ENCODE results near the gene OPA3. TPM values are rescaled to one million over a fixed set of nuclear protein-coding genes. Genes with fewer than 3 reads are reported as not detected.
"Not testable (repeated sequence)": the region's sequence is repeated elsewhere in the genome, so short reads cannot be mapped to it uniquely, and the experiment has no call there.

Gene OPA3
- total RNA-seq, 2 donors from 2014 or later: 18.7 to 20.6 TPM

GRCh38 chr19:45512881-45513483 lies 71.6 kb downstream of the OPA3 start:
- Mint-ChIP-seq H3K27me3 (no peaks in the 10 kb centered on the region), H3K4me3 (peak overlapping the region; percentile 88), H3K9me3 (no peaks in the 10 kb centered on the region), H3K36me3 (ENCODE audit: low read depth) (peaks cover 94% of the 10 kb centered on the region), H3K27ac (no peak overlapping the region), H3K4me1 (peaks cover 30% of the 10 kb centered on the region)
- no peak for ATAC-seq (replicated peaks)

GRCh38 chr19:45511074-45511473 lies 73.5 kb downstream of the OPA3 start:
- Mint-ChIP-seq H3K27ac (no peak overlapping the region), H3K4me3 (peak overlapping the region; percentile 98), H3K4me1 (peaks cover 30% of the 10 kb centered on the region), H3K27me3 (no peaks in the 10 kb centered on the region), H3K36me3 (ENCODE audit: low read depth) (peaks cover 84% of the 10 kb centered on the region), H3K9me3 (no peaks in the 10 kb centered on the region)
- ATAC-seq (replicated peaks): no peak

GRCh38 chr19:45510352-45510751 lies 74.2 kb downstream of the OPA3 start:
- Mint-ChIP-seq H3K4me3 (peak overlapping the region; percentile 98), H3K4me1 (peaks cover 26% of the 10 kb centered on the region), H3K36me3 (ENCODE audit: low read depth) (peaks cover 76% of the 10 kb centered on the region)
- not testable (repeated sequence) for H3K9me3 Mint-ChIP-seq; H3K27ac Mint-ChIP-seq; H3K27me3 Mint-ChIP-seq; ATAC-seq (replicated peaks)

- no peaks in the 10 kb centered on the region for H3K9me3 Mint-ChIP-seq
- peak overlapping the region; percentile 98 for H3K4me3 Mint-ChIP-seq
- peaks cover 70% of the 10 kb centered on the region for H3K36me3 Mint-ChIP-seq (ENCODE audit: low read depth)
- peak overlapping the region; percentile 96 for H3K27ac Mint-ChIP-seq
- no peaks in the 10 kb centered on the region for H3K27me3 Mint-ChIP-seq
- H3K4me1 Mint-ChIP-seq: peaks cover 22% of the 10 kb centered on the region
- ATAC-seq (replicated peaks): no peak
These were observed 74.9 kb downstream of the OPA3 start for GRCh38 chr19:45509692-45510015.

- peaks cover 20% of the 10 kb centered on the region for H3K4me1 Mint-ChIP-seq
- H3K27me3 Mint-ChIP-seq: no peaks in the 10 kb centered on the region
- H3K4me3 Mint-ChIP-seq: peak overlapping the region; percentile 98
- H3K36me3 Mint-ChIP-seq (ENCODE audit: low read depth): peaks cover 67% of the 10 kb centered on the region
- peak; percentile 24 for ATAC-seq (replicated peaks)
- H3K27ac Mint-ChIP-seq: peak overlapping the region; percentile 96
- H3K9me3 Mint-ChIP-seq: no peaks in the 10 kb centered on the region
These were observed 75.5 kb downstream of the OPA3 start for GRCh38 chr19:45508861-45509691.

- H3K4me1 Mint-ChIP-seq: peaks cover 15% of the 10 kb centered on the region
- H3K27ac Mint-ChIP-seq: peak overlapping the region; percentile 96
These were observed 76.2 kb downstream of the OPA3 start for GRCh38 chr19:45508417-45508860.

GRCh38 chr19:45507872-45508416 lies 76.7 kb downstream of the OPA3 start:
- peak overlapping the region; percentile 48 for H3K27ac Mint-ChIP-seq
- H3K36me3 Mint-ChIP-seq (ENCODE audit: low read depth): peaks cover 56% of the 10 kb centered on the region

More at GRCh38 chr19:45508417-45508860, 76.2 kb downstream of the OPA3 start:
- ATAC-seq (replicated peaks): peak; percentile 11
- H3K9me3 Mint-ChIP-seq: no peaks in the 10 kb centered on the region
- peak overlapping the region; percentile 98 for H3K4me3 Mint-ChIP-seq
- H3K27me3 Mint-ChIP-seq: no peaks in the 10 kb centered on the region
- peaks cover 61% of the 10 kb centered on the region for H3K36me3 Mint-ChIP-seq (ENCODE audit: low read depth)

GRCh38 chr19:45506989-45507871 lies 77.4 kb downstream of the OPA3 start, which contains the start of gene VASP:
Gene VASP, plus strand, starts transcription at chr19:45507479. Its CDS starts 293 bp downstream, at chr19:45507772.
- peak within 1 kb of the TSS; percentile 98 for H3K4me3 Mint-ChIP-seq
- ATAC-seq (replicated peaks): peak; percentile 53
- peaks cover 15% of the 10 kb centered on the region for H3K4me1 Mint-ChIP-seq
- H3K27me3 Mint-ChIP-seq: no peaks in the 10 kb centered on the region
- H3K9me3 Mint-ChIP-seq: no peaks in the 10 kb centered on the region
- H3K36me3 Mint-ChIP-seq (ENCODE audit: low read depth): peaks cover 49% of the 10 kb centered on the region
- peak within 1 kb of the TSS; percentile 92 for H3K27ac Mint-ChIP-seq

More at GRCh38 chr19:45507872-45508416, 76.7 kb downstream of the OPA3 start:
- no peak for ATAC-seq (replicated peaks)
- Mint-ChIP-seq H3K4me1 (peaks cover 15% of the 10 kb centered on the region), H3K9me3 (no peaks in the 10 kb centered on the region), H3K27me3 (no peaks in the 10 kb centered on the region), H3K4me3 (peak overlapping the region; percentile 98)

GRCh38 chr19:45506246-45506988 lies 78.2 kb downstream of the OPA3 start:
- H3K36me3 Mint-ChIP-seq (ENCODE audit: low read depth): peaks cover 41% of the 10 kb centered on the region
- H3K27me3 Mint-ChIP-seq: no peaks in the 10 kb centered on the region
- peak overlapping the region; percentile 92 for H3K27ac Mint-ChIP-seq
- H3K4me1 Mint-ChIP-seq: peaks cover 13% of the 10 kb centered on the region
- ATAC-seq (replicated peaks): peak; percentile 81
- peak overlapping the region; percentile 98 for H3K4me3 Mint-ChIP-seq
- H3K9me3 Mint-ChIP-seq: no peaks in the 10 kb centered on the region

- Mint-ChIP-seq H3K27me3 (no peaks in the 10 kb centered on the region), H3K36me3 (ENCODE audit: low read depth) (peaks cover 36% of the 10 kb centered on the region), H3K27ac (peak overlapping the region; percentile 70), H3K4me3 (peak overlapping the region; percentile 98), H3K4me1 (peaks cover 8% of the 10 kb centered on the region), H3K9me3 (no peaks in the 10 kb centered on the region)
- ATAC-seq (replicated peaks): no peak
These were observed 78.7 kb downstream of the OPA3 start for GRCh38 chr19:45505996-45506245.

GRCh38 chr19:45505151-45505995 lies 79.2 kb downstream of the OPA3 start:
- Mint-ChIP-seq H3K27ac (peak overlapping the region; percentile 70), H3K4me3 (peak overlapping the region; percentile 98), H3K27me3 (no peaks in the 10 kb centered on the region), H3K4me1 (peaks cover 6% of the 10 kb centered on the region), H3K36me3 (ENCODE audit: low read depth) (peaks cover 30% of the 10 kb centered on the region), H3K9me3 (no peaks in the 10 kb centered on the region)
- no peak for ATAC-seq (replicated peaks)

- no peak overlapping the region for H3K4me3 Mint-ChIP-seq
These were observed 80.7 kb downstream of the OPA3 start for GRCh38 chr19:45503909-45504308.

GRCh38 chr19:45502111-45502510 lies 82.5 kb downstream of the OPA3 start:
- H3K27ac Mint-ChIP-seq: no peak overlapping the region
- no peaks in the 10 kb centered on the region for H3K9me3 Mint-ChIP-seq
- H3K36me3 Mint-ChIP-seq (ENCODE audit: low read depth): peaks cover 4% of the 10 kb centered on the region
- no peaks in the 10 kb centered on the region for H3K27me3 Mint-ChIP-seq
- H3K4me1 Mint-ChIP-seq: peaks cover 14% of the 10 kb centered on the region
- no peak overlapping the region for H3K4me3 Mint-ChIP-seq
- ATAC-seq (replicated peaks): no peak

More at GRCh38 chr19:45503909-45504308, 80.7 kb downstream of the OPA3 start:
- peaks cover 6% of the 10 kb centered on the region for H3K4me1 Mint-ChIP-seq
- H3K27ac Mint-ChIP-seq: no peak overlapping the region
- no peaks in the 10 kb centered on the region for H3K9me3 Mint-ChIP-seq
- H3K27me3 Mint-ChIP-seq: no peaks in the 10 kb centered on the region
- peaks cover 16% of the 10 kb centered on the region for H3K36me3 Mint-ChIP-seq (ENCODE audit: low read depth)
- ATAC-seq (replicated peaks): no peak
